ENCODE measurements around the gene CMTM6.

The CMTM6 gene

DNA sequence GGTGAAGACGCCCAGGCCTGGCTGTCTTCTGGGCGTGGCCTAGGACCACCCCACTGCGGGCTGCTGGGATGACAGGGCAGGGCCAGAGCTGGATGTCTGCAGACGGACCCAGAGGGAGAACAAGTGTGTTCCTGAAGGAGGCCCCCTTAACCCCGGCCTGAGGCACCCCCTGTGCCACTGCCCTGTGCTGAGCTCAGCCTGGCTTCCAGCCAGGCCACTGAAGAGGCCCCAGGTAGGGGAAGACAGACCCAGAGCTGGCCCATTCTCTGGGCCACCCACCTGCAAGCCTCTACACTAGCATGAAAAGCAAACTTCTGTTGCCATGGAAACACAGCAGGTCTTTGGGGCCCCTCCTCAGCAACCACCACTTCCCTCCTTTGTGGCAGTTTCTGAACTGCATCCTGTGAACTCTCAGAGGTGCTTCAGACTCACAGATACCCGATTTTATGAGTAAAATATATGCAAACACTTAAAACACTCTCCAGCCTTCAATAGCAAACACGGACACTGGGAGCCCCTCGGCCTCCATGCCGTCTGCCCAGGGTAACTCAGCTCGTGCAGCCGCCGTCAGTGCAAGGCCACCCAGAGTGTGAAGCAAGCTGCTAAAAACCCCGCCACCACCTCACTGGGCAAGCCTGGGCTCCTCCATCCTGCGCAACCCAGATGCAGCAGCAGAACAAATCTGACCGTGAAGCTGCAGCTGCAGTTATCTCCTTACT, 42.5 kb downstream of the CMTM6 start:
- H3K4me3 ChIP-seq (ENCODE audit: low read depth, low read length), result no peak overlapping the region
- TF ChIP-seq, protein P1, sequence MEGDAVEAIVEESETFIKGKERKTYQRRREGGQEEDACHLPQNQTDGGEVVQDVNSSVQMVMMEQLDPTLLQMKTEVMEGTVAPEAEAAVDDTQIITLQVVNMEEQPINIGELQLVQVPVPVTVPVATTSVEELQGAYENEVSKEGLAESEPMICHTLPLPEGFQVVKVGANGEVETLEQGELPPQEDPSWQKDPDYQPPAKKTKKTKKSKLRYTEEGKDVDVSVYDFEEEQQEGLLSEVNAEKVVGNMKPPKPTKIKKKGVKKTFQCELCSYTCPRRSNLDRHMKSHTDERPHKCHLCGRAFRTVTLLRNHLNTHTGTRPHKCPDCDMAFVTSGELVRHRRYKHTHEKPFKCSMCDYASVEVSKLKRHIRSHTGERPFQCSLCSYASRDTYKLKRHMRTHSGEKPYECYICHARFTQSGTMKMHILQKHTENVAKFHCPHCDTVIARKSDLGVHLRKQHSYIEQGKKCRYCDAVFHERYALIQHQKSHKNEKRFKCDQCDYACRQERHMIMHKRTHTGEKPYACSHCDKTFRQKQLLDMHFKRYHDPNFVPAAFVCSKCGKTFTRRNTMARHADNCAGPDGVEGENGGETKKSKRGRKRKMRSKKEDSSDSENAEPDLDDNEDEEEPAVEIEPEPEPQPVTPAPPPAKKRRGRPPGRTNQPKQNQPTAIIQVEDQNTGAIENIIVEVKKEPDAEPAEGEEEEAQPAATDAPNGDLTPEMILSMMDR (IDR thresholded peaks at IDR 0.05; ENCODE audit: low read depth, low read length), result no peak

DNA sequence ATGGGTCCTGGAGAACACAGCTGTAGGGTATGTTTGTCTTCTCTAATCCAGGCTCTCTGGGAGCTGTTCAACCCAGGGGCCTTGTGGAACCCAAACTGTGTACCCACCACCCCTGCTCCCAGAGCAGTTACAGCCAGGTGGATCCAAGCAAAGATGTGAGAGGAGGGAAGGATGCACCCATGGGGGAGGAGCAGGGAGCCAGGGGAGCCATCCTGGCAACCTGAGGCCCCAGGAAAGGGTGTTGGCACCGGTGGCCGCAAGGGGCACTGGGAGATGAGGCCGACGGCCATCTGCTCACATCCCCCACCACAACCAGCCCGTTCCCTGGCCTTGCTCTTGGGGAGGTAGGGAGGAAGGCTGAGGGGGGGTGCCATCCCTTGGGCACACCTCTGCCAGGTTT, 43.2 kb downstream of the CMTM6 start:
- TF ChIP-seq, protein P1 (IDR thresholded peaks at IDR 0.05; ENCODE audit: low read depth, low read length), result no peak
- H3K4me3 ChIP-seq (ENCODE audit: low read depth, low read length), result no peak overlapping the region

DNA sequence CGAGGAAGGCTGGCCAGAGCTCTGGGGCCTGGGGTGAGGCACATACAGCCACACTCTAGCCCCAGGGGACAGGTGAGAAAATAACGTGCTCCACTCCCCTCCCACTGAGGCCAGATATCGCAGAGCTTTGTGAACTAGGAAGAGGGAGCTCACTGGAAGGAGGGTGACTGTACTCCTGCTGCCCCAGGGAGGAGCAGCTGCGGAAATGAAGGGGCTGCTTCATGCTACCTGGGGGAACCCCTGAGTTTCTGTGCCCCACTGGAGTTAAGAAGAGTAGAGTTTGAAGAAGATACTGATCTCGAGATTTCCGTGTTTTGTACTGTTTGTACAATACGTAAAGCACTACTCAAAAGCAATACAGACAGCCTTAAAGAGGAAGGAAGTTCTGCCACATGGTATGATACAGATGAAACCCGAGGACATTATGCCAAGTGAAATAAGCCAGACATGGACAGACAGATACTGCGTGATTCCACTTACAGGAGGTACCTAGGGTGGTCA, 44.6 kb downstream of the CMTM6 start:
- TF ChIP-seq, protein P1 (IDR thresholded peaks at IDR 0.05; ENCODE audit: low read depth, low read length), result no peak
- no peak overlapping the region for H3K4me3 ChIP-seq (ENCODE audit: low read depth, low read length)

DNA sequence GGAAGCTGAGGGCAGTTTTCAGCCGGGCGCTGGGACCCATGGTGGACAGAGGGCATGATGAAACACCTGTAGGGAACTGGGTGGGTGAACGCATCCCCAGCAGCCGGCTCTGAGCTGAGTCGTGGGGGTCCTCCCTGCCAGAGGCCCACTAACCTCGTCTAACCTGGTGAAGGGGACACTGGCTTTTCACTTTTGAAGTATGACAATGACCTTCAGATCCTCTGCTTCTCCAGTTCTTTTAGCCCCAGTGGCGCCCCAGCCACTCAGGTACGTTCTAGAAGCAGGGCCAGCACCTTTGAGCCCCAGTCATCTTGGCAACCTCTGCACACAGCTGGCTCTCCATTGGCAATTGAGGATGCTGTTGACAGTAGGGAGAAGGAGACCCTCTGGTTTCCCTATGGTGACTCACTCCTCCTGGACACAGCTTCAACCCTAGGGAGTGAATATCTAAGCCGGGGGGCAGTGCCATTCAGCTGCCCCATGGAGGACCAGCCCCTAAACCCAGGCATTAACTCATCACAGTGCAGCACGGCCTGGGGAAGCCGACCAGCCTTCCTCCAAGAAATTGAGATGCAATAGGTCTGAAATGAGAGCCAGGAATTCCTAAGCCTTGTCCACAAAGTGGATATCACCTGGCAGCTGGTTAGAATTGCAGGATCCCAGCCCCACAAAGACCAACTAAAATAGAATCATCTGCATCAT, 46.1 kb downstream of the CMTM6 start:
- TF ChIP-seq, protein P1 (IDR thresholded peaks at IDR 0.05; ENCODE audit: low read depth, low read length), result no peak
- H3K4me3 ChIP-seq (ENCODE audit: low read depth, low read length), result no peak overlapping the region

DNA sequence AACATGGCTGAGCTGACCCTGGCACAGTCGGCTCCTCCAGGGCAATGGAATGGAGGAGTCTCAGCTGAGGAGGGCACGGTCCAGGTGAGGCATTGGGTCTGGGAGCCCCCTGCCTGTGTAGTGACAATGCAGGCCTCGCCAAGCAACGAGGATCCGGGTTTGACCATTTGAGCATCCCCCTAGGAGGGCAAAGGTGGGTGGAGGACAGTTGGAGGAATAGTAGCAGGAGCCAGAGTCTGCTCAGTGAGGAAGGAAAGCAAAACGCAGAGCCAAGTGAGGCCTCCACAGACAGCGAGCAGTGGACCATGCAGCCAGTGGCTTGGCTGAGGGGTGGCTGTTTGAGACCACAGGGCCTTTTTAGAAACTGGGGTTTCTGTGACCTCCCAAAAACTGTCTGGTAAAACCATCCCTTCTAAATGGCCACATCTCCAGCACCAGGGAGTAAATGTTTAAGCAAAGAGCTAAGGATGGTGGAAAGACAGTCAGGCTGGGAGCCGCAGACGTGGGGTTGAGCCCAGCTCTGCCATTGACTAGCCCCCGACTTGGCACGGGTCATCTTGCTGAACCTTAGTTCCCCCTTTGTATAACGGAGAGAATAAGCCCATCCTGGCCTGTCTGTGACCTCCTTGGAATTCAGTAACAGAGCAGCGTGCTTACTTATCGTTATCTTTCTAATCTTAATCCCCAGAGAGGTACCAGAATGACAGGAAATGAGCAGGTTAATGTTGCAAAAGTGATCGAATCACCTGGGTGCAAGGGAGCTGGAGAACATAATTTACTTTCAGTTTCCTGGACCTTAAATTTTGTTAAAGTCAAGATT, 46.8 kb downstream of the CMTM6 start:
- TF ChIP-seq, protein P1 (IDR thresholded peaks at IDR 0.05; ENCODE audit: low read depth, low read length), result no peak
- no peak overlapping the region for H3K4me3 ChIP-seq (ENCODE audit: low read depth, low read length)

DNA sequence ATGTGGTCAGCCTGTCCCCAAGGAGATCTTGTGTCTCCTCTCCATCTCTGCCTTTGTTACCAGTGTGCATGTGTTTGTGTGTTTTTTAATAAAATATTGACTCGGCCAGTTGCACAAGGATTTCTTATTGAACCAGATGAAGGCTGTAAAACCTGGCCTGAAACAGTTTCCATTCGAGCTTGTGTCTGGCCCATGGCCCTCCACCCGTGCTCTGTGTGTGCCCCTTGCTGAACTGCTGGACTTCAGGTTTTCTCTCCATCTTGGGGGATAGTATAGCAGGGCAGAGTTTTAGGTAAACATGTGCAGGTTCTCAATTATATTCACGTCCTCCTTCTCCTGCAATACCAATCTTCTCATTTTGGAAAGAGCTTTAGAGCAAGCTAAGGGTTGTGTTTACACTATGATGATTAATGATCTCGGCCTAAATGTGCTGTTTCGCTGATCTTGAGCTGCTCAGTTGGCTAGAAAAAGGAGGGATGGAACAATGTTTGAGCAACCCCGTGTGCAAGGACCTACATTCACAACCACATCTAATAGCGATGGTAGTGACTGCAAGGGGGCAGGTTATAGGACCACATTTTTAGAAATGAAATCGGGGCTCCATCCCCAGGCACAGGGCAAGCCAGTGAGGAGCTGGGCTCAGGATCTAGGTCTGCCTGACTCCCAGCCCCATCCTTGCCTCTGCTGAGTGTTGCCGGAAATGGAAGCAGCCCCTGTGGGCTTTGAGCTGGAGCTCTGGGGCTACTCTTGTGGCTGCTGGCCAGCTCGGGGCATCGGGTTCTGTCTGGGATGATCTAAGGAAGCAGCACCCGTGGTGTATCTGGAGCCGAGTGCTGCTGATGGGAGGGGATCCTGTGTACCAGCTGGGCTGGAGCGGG, 47.7 kb downstream of the CMTM6 start:
- TF ChIP-seq, protein P1 (IDR thresholded peaks at IDR 0.05; ENCODE audit: low read depth, low read length), result no peak

More for the DNA sequence above, 47.7 kb downstream of the CMTM6 start:
- no peak overlapping the region for H3K4me3 ChIP-seq (ENCODE audit: low read depth, low read length)

Data from WI38 (cell line).